PC-9 (cell line): Measurements from ENCODE around the gene TMEM132C. TPM values are rescaled to one million over a fixed set of nuclear protein-coding genes. Genes with fewer than 3 reads are reported as not detected.

ENCODE experiments used
- BruUV-seq: library from RNA; stranded (reverse); fragments of 400-500 nt; replicated peaks from 2 replicates; lab custom pipeline; 2021; lab: Mats Ljungman, UMichigan
- CTCF ChIA-PET: fragments of 300-600 bp; sonication (Branson Sonifier 250); formaldehyde crosslinking; loops from one replicate; lab custom pipeline; 2022; ENCODE audit warnings: antibody characterized with exemption; lab: Charles Lee
- POLR2A ChIA-PET: fragments of 300-600 bp; sonication (Branson Sonifier 250); formaldehyde crosslinking; loops from one replicate; lab custom pipeline; 2022; ENCODE audit warnings: antibody characterized with exemption; ENCODE audit not compliant: unreplicated experiment; lab: Charles Lee
- DNase-seq, 2 experiments: peaks; one replicate each; pipeline versions ENCODE4 v3.0.0 to v3.0.0-alpha.2; 2015 to 2022; ENCODE audit warnings: mixed read lengths in 1 of 2
- H2AFZ ChIP-seq: fragments of 200-600 bp; sonication (generic); 2 replicates; pipeline ENCODE4 v1.8.1; 2017; ENCODE audit warnings: antibody characterized with exemption
- H3F3A ChIP-seq: fragments of 200-600 bp; sonication (generic); 2 replicates; pipeline ENCODE4 v1.8.1; 2017; ENCODE audit warnings: antibody characterized with exemption, mild to moderate bottlenecking, low read depth; ENCODE audit not compliant: insufficient read depth
- H3K27ac ChIP-seq: fragments of 200-600 bp; sonication (generic); 2 replicates; pipeline ENCODE4 v1.6.1; 2016; ENCODE audit warnings: mixed run types
- H3K27me3 ChIP-seq: fragments of 200-600 bp; sonication (generic); 2 replicates; pipeline ENCODE4 v1.6.1; 2016; ENCODE audit warnings: low read depth, mixed run types; ENCODE audit not compliant: insufficient read depth
- H3K36me3 ChIP-seq: fragments of 200-600 bp; sonication (generic); 2 replicates; pipeline ENCODE4 v1.6.1; 2016; ENCODE audit warnings: low read depth, mixed run types
- H3K4me1 ChIP-seq: fragments of 200-600 bp; sonication (generic); replicated peaks from 2 replicates; pipeline ENCODE4 v1.6.1; 2016; ENCODE audit warnings: mixed run types; ENCODE audit not compliant: insufficient read depth
- H3K4me2 ChIP-seq: fragments of 200-600 bp; sonication (generic); 2 replicates; pipeline ENCODE4 v1.6.1; 2017; ENCODE audit warnings: mixed run types
- H3K4me3 ChIP-seq: fragments of 200-600 bp; sonication (generic); 2 replicates; pipeline ENCODE4 v1.6.1; 2016; ENCODE audit warnings: mixed run types
- H3K79me2 ChIP-seq: fragments of 200-600 bp; sonication (generic); 2 replicates; pipeline ENCODE4 v1.6.1; 2017; ENCODE audit warnings: low read depth, mixed run types
- H3K9me2 ChIP-seq: fragments of 200-600 bp; sonication (generic); 2 replicates; pipeline ENCODE4 v1.8.1; 2017; ENCODE audit warnings: mild to moderate bottlenecking; ENCODE audit not compliant: insufficient read depth
- H3K9me3 ChIP-seq: fragments of 200-600 bp; sonication (generic); 2 replicates; pipeline ENCODE4 v1.8.1; 2016; ENCODE audit warnings: low read depth; ENCODE audit not compliant: insufficient read depth
- H4K20me1 ChIP-seq: fragments of 200-600 bp; sonication (generic); 2 replicates; pipeline ENCODE4 v1.8.1; 2017; ENCODE audit not compliant: insufficient read depth
- CTCF ChIP-seq: fragments of 200-600 bp; sonication (generic); conservative IDR thresholded peaks from 2 replicates; pipeline ENCODE4 v1.6.1; 2017; ENCODE audit warnings: mixed run types, antibody characterized with exemption, mild to moderate bottlenecking, moderate library complexity
- EZH2 ChIP-seq: fragments of 200-600 bp; sonication (generic); IDR thresholded peaks from 2 replicates; pipeline ENCODE4 v1.8.0; 2017; ENCODE audit warnings: antibody characterized with exemption, low read depth
- intact Hi-C: fragments of 100-400 bp; cut with micrococcal nuclease; formaldehyde crosslinking; loops from one replicate; pipeline ENCODE4 v1.10.0; 2022; ENCODE audit not compliant: unreplicated experiment
- total RNA-seq: library from RNA; stranded (reverse); gene quantifications from 2 replicates; pipeline ENCODE4 v1.2.3, GENCODE V29; 2021

TMEM132C gene
- total RNA-seq, 1 experiment from 2014 or later: not detected

GRCh38 chr12:128586451-128587029, 319.6 kb downstream of the TMEM132C start:
- Histone ChIP-seq H3K4me1 (no peaks in the 10 kb centered on the region), H3K4me3 (no peak overlapping the region), H3F3A (no peaks in the 10 kb centered on the region), H3K79me2 (no peaks in the 10 kb centered on the region), H3K4me2 (no peak overlapping the region), H3K9me2 (no peaks in the 10 kb centered on the region), H4K20me1 (no peaks in the 10 kb centered on the region), H3K9me3 (no peaks in the 10 kb centered on the region), H3K27me3 (peaks cover 22% of the 10 kb centered on the region; the same call in 1 of the 2 replicates), H2AFZ (no peak overlapping the region), H3K36me3 (no peaks in the 10 kb centered on the region), H3K27ac (no peak overlapping the region)
- BruUV-seq: no TSS peak
- intact Hi-C loops: no loop called here
- ChIA-PET CTCF (no interaction called here), POLR2A (no interaction called here)
- no peak for DNase-seq
- TF ChIP-seq CTCF (no peak), EZH2 (no peak)

GRCh38 chr12:128587918-128588317, 320.9 kb downstream of the TMEM132C start:
- Histone ChIP-seq H3K4me2 (no peak overlapping the region), H3K9me2 (no peaks in the 10 kb centered on the region), H3F3A (no peaks in the 10 kb centered on the region), H2AFZ (no peak overlapping the region), H3K27me3 (peaks cover 22% of the 10 kb centered on the region; the same call in 1 of the 2 replicates), H3K79me2 (no peaks in the 10 kb centered on the region), H3K4me1 (no peaks in the 10 kb centered on the region), H3K9me3 (no peaks in the 10 kb centered on the region), H3K27ac (no peak overlapping the region), H3K36me3 (no peaks in the 10 kb centered on the region), H3K4me3 (no peak overlapping the region), H4K20me1 (no peaks in the 10 kb centered on the region)
- intact Hi-C loops: no loop called here
- no TSS peak for BruUV-seq
- DNase-seq: no peak
- POLR2A ChIA-PET: no interaction called here
- CTCF ChIA-PET: no interaction called here
- TF ChIP-seq CTCF (no peak), EZH2 (no peak)

GRCh38 chr12:128592220-128592744, 325.3 kb downstream of the TMEM132C start:
- Histone ChIP-seq H3F3A (no peaks in the 10 kb centered on the region), H3K4me1 (no peaks in the 10 kb centered on the region), H3K4me3 (no peak overlapping the region), H2AFZ (no peak overlapping the region), H3K9me3 (no peaks in the 10 kb centered on the region), H3K27ac (no peak overlapping the region), H3K4me2 (no peak overlapping the region), H3K36me3 (no peaks in the 10 kb centered on the region), H3K9me2 (no peaks in the 10 kb centered on the region), H3K27me3 (peaks cover 29% of the 10 kb centered on the region), H4K20me1 (no peaks in the 10 kb centered on the region), H3K79me2 (no peaks in the 10 kb centered on the region)
- no TSS peak for BruUV-seq
- TF ChIP-seq CTCF (no peak), EZH2 (no peak)
- intact Hi-C loops: no loop called here
- ChIA-PET POLR2A (no interaction called here), CTCF (no interaction called here)
- DNase-seq: no peak
